SU-DHL-6 (cell line): ENCODE results near the gene LRRC39.

Experiments used
- EZH2phosphoT487 ChIP-seq: fragments of 200-600 bp; sonication (generic), shearing (Covaris generic); conservative IDR thresholded peaks from 2 replicates; pipeline ENCODE4 v1.6.1; 2018; ENCODE audit warnings: mild to moderate bottlenecking, antibody characterized with exemption, low read length, moderate library complexity, mixed read lengths
- TF ChIP-seq, protein P1 (sequence below): fragments of 200-600 bp; sonication (generic); IDR thresholded peaks from one replicate; pipeline ENCODE4 v1.5.1; 2017; ENCODE audit warnings: antibody characterized with exemption, mild to moderate bottlenecking, low read length, moderate library complexity; ENCODE audit not compliant: insufficient read depth, poor library complexity, severe bottlenecking

DNA sequence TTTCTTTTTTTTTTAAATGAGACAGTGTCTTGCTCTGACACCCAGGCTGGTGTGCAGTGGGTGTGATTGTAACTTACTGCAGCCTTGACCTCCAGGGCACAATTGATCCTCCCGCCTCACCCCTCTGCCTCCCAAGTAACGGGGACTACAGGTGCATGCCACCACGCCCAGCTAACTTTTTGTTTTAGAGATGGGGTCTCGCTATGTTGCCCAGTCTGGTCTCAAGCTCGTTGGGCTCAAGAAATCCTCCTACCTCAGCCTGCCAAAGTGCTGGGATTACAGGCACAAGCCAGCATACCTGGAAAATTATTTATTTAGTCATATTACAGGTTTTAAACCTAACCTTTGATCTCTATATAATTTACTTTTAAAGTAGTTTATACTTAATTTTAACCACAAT lies 13.4 kb downstream of the LRRC39 start:
- TF ChIP-seq, protein P1, sequence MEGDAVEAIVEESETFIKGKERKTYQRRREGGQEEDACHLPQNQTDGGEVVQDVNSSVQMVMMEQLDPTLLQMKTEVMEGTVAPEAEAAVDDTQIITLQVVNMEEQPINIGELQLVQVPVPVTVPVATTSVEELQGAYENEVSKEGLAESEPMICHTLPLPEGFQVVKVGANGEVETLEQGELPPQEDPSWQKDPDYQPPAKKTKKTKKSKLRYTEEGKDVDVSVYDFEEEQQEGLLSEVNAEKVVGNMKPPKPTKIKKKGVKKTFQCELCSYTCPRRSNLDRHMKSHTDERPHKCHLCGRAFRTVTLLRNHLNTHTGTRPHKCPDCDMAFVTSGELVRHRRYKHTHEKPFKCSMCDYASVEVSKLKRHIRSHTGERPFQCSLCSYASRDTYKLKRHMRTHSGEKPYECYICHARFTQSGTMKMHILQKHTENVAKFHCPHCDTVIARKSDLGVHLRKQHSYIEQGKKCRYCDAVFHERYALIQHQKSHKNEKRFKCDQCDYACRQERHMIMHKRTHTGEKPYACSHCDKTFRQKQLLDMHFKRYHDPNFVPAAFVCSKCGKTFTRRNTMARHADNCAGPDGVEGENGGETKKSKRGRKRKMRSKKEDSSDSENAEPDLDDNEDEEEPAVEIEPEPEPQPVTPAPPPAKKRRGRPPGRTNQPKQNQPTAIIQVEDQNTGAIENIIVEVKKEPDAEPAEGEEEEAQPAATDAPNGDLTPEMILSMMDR = no peak
- no peak for TF ChIP-seq EZH2phosphoT487
